Uterus (tissue), 4 donors: ENCODE data around the gene YIF1B. TPM values are rescaled to one million over a fixed set of nuclear protein-coding genes. Genes with fewer than 3 reads are reported as not detected.

Experiments used
- DNase-seq, 2 donors: peaks; one replicate each; pipeline ENCODE4 v3.0.0-alpha.2; 2019 to 2020
- H3K27ac ChIP-seq, 2 donors: fragments of 200-600 bp; sonication (generic); 1 replicate in 1 of 2; 2 replicates in 1 of 2; pipeline ENCODE4 v1.5.1; 2016 to 2018
- H3K27me3 ChIP-seq, 2 donors: fragments of 200-600 bp; sonication (generic); one replicate each; pipeline ENCODE4 v1.5.1; 2018 to 2019; ENCODE audit warnings: control low read depth in 1 of 2
- H3K36me3 ChIP-seq, 2 donors: fragments of 200-600 bp; sonication (generic); one replicate each; pipeline ENCODE4 v1.5.1; 2019; ENCODE audit warnings: control low read depth in 1 of 2
- H3K4me1 ChIP-seq, 2 donors: fragments of 200-600 bp; sonication (generic); one replicate each; pipeline ENCODE4 v1.5.1; 2018 to 2019; ENCODE audit warnings: control low read depth in 1 of 2
- H3K4me3 ChIP-seq, 2 donors: fragments of 200-600 bp; sonication (generic); 1 replicate in 1 of 2; 2 replicates in 1 of 2; pipeline ENCODE4 v1.5.1; 2018 to 2019; ENCODE audit warnings: mild to moderate bottlenecking in 1 of 2
- H3K9me3 ChIP-seq, 2 donors: fragments of 200-600 bp; sonication (generic); one replicate each; pipeline ENCODE4 v1.5.1; 2019; ENCODE audit warnings: control low read depth in 1 of 2
- CTCF ChIP-seq, 4 experiments: fragments of 200-600 bp in 2 of 4; fragments of 450-650 bp in 2 of 4; sonication (generic) in 2 of 4; IDR thresholded peaks; one replicate each; pipeline ENCODE4 v1.5.1; 2016 to 2019; ENCODE audit warnings: antibody characterized with exemption in 4 of 4, mild to moderate bottlenecking in 2 of 4, moderate library complexity in 1 of 4
- POLR2A ChIP-seq, 2 donors: fragments of 450-650 bp; IDR thresholded peaks; one replicate each; pipeline ENCODE4 v1.6.1; 2016; ENCODE audit warnings: antibody characterized with exemption in 2 of 2, mild to moderate bottlenecking in 1 of 2, moderate library complexity in 1 of 2
- intact Hi-C: fragments of 100-400 bp; cut with DNase I; formaldehyde crosslinking; loops from one replicate; pipeline ENCODE4 v1.15.1; 2023; ENCODE audit warnings: low total_unique reads
- total RNA-seq, 4 donors: library from RNA; depleted of rRNA in 3 of 4; stranded (reverse); fragments of >200 nt in 3 of 4; gene quantifications; one replicate each; pipeline versions ENCODE4 v1.1.0 to v1.2.4, GENCODE V29; 2014 to 2023
- donor health status: DM: yes; HTN: yes; CAD: no.

Gene YIF1B
- total RNA-seq, 4 donors from 2014 or later = 6.4 to 31.7 (median 21.5) TPM

GRCh38 chr19:38280030-38280921 is 35.5 kb downstream of the YIF1B start:
- intact Hi-C loops = no loop called here
- no peaks in the 10 kb centered on the region for H3K27me3 ChIP-seq
- DNase-seq = no peak
- peaks cover 0 to 24% of the 10 kb centered on the region in 2 donors for H3K4me1 ChIP-seq
- H3K27ac ChIP-seq = no peak overlapping the region
- no peak overlapping the region for H3K4me3 ChIP-seq
- TF ChIP-seq CTCF (IDR thresholded peaks at IDR 0.05) (no peak), POLR2A (IDR thresholded peaks at IDR 0.05) (no peak)
- H3K9me3 ChIP-seq = no peaks in the 10 kb centered on the region
- no peaks in the 10 kb centered on the region for H3K36me3 ChIP-seq

GRCh38 chr19:38278751-38279150 is 37.0 kb downstream of the YIF1B start:
- Histone ChIP-seq H3K4me3 (no peak overlapping the region), H3K9me3 (no peaks in the 10 kb centered on the region), H3K27me3 (no peaks in the 10 kb centered on the region), H3K27ac (peak overlapping the region; percentile 74 to 80), H3K4me1 (peaks cover 0 to 21% of the 10 kb centered on the region in 2 donors), H3K36me3 (no peaks in the 10 kb centered on the region)
- no peak for TF ChIP-seq POLR2A (IDR thresholded peaks at IDR 0.05)
- TF ChIP-seq CTCF (IDR thresholded peaks at IDR 0.05) = no peak
- no peak for DNase-seq
- intact Hi-C loops = no loop called here

DNA sequence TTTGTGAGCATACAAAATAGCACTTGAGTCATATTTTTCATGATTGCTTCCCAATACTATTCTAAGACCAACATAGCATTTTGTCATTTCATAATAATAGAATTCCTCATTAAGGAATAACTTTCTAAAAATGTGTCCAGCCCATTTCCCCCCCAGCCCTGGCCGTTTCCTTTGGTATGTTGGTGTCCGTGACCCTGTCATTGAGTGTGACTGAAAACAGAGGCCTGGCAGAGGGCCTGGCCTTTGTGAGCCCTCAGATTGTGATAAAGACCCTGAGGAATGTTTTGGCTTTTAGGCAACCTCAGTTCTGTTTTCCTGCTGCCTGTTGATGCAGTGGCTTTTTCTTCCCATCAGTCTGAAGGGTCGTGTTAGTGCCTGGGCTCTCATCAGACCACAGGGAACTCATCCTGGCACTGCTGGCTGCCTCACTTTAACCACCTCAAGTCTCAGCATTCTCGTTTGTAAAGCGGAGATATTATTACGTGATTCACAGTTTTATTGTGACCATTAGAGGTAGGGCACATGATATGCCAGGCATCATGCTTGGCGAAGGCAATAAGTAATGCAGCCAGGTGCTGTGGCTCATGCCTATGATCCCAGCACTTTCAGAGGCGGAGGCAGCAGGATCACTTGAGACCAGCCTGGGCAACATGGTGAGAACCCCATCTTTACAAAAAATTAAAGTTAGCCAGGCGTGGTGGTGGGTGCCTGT is 37.6 kb downstream of the YIF1B start:
- Histone ChIP-seq H3K36me3 (no peaks in the 10 kb centered on the region), H3K4me3 (no peak overlapping the region), H3K9me3 (no peaks in the 10 kb centered on the region), H3K27me3 (no peaks in the 10 kb centered on the region), H3K27ac (peak overlapping the region; percentile 74 to 80), H3K4me1 (peaks cover 0 to 21% of the 10 kb centered on the region in 2 donors)
- peak; percentile 63 to 78 for DNase-seq
- no peak for TF ChIP-seq CTCF (IDR thresholded peaks at IDR 0.05)
- TF ChIP-seq POLR2A (IDR thresholded peaks at IDR 0.05) = no peak
- intact Hi-C loops = no loop called here

- no peaks in the 10 kb centered on the region for H3K9me3 ChIP-seq
- TF ChIP-seq POLR2A (IDR thresholded peaks at IDR 0.05) (no peak), CTCF (IDR thresholded peaks at IDR 0.05) (no peak)
- H3K36me3 ChIP-seq = no peaks in the 10 kb centered on the region
- H3K4me3 ChIP-seq = no peak overlapping the region
- H3K4me1 ChIP-seq = peaks cover 0 to 21% of the 10 kb centered on the region in 2 donors
- no peaks in the 10 kb centered on the region for H3K27me3 ChIP-seq
- intact Hi-C loops = no loop called here
- H3K27ac ChIP-seq = peak overlapping the region; percentile 74 to 80
- no peak for DNase-seq
These were observed 38.2 kb downstream of the YIF1B start for GRCh38 chr19:38277549-38277948.
